ENCODE measurements around the gene FBXW8.

Gene FBXW8

GRCh38 chr12:117003883-117004404 is 93.2 kb downstream of the FBXW8 start:
- no peak overlapping the region for H3K4me3 ChIP-seq (ENCODE audit: low read depth, low read length)
- DNase-seq (ENCODE audit: low read depth) = no peak
- no peak for TF ChIP-seq CTCF (IDR thresholded peaks at IDR 0.05; ENCODE audit: insufficient read depth, low read depth, low read length, missing control alignments)

- TF ChIP-seq CTCF (IDR thresholded peaks at IDR 0.05; ENCODE audit: insufficient read depth, low read depth, low read length, missing control alignments) = no peak
- no peak overlapping the region for H3K4me3 ChIP-seq (ENCODE audit: low read depth, low read length)
- no peak for DNase-seq (ENCODE audit: low read depth)
These were observed 94.8 kb downstream of the FBXW8 start for GRCh38 chr12:117005417-117006046.

- no peak for DNase-seq (ENCODE audit: low read depth)
- H3K4me3 ChIP-seq (ENCODE audit: low read depth, low read length) = no peak overlapping the region
- TF ChIP-seq CTCF (IDR thresholded peaks at IDR 0.05; ENCODE audit: insufficient read depth, low read depth, low read length, missing control alignments) = no peak
These were observed 95.6 kb downstream of the FBXW8 start for GRCh38 chr12:117006333-117006732.

- no peak for DNase-seq (ENCODE audit: low read depth)
- no peak for TF ChIP-seq CTCF (IDR thresholded peaks at IDR 0.05; ENCODE audit: insufficient read depth, low read depth, low read length, missing control alignments)
- H3K4me3 ChIP-seq (ENCODE audit: low read depth, low read length) = no peak overlapping the region
These were observed 96.8 kb downstream of the FBXW8 start for GRCh38 chr12:117007577-117007976.

GRCh38 chr12:117009759-117010158 is 99.0 kb downstream of the FBXW8 start:
- no peak for DNase-seq (ENCODE audit: low read depth)
- no peak overlapping the region for H3K4me3 ChIP-seq (ENCODE audit: low read depth, low read length)
- no peak for TF ChIP-seq CTCF (IDR thresholded peaks at IDR 0.05; ENCODE audit: insufficient read depth, low read depth, low read length, missing control alignments)

GRCh38 chr12:117010693-117011451 is 100.1 kb downstream of the FBXW8 start:
- DNase-seq (ENCODE audit: low read depth) = no peak
- no peak for TF ChIP-seq CTCF (IDR thresholded peaks at IDR 0.05; ENCODE audit: insufficient read depth, low read depth, low read length, missing control alignments)
- no peak overlapping the region for H3K4me3 ChIP-seq (ENCODE audit: low read depth, low read length)

Measured in GM12865 (cell line).